A204.1 (cell line): ENCODE results near the gene NGF.
"Not testable (repeated sequence)": the region's sequence is repeated elsewhere in the genome, so short reads cannot be mapped to it uniquely, and the experiment has no call there.

Source experiments
- FAIRE-seq: peaks from 2 replicates; lab custom pipeline; 2012; peaks lifted over from hg19 to GRCh38; lab: Jason Lieb, UNC

Gene NGF

GRCh38 chr1:115332813-115333608 is 5.0 kb downstream of the NGF start:
- FAIRE-seq, result no peak

- no peak for FAIRE-seq
Measured at GRCh38 chr1:115331558-115332331, 6.3 kb downstream of the NGF start.

DNA sequence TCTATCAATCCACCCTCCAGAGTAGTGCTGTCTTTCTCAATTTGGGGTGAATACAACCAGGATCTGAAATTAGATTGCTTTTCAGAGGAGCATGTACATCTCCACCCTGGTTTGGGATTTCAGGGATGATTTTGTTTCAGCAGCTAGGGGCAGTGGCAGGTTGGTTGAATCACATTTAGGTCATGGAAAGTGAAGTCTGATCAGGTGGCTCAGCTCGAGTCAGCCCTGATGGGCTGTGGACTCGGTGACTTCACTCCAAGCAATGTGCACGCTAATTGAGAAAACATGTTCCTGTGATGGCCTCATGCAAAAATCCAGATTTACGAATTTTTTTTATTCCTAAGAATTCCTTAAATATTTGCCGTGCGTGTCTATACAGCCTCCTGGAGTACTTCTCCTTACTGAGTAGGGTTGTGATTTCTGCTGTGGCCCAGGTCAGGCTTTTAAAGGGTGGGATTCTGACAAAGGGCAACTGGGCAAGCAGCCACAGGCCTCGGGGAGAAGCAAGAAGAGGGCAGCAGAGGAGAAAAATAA is 7.5 kb downstream of the NGF start:
- no peak for FAIRE-seq

- FAIRE-seq, result no peak
Measured at GRCh38 chr1:115329965-115330364, 8.1 kb downstream of the NGF start.

DNA sequence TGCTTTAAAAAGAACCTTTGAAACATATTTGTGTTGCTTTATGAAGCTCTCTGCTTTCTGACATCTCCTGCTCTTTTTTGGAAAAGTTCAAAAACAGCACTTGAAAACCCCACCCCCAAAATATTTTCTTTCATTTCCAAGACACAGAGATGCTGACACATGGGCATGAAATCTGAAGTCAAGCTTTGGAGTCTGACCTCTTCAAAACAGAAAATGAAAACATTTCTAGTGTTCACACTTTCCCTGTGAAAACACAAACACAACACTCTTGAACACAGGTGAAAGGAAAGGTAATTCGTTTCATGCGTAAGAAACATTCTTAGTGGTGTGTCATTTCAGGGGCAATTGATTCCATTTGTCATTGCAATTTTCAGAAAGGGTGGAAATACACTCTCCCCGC is 10.8 kb downstream of the NGF start:
- FAIRE-seq, result no peak

DNA sequence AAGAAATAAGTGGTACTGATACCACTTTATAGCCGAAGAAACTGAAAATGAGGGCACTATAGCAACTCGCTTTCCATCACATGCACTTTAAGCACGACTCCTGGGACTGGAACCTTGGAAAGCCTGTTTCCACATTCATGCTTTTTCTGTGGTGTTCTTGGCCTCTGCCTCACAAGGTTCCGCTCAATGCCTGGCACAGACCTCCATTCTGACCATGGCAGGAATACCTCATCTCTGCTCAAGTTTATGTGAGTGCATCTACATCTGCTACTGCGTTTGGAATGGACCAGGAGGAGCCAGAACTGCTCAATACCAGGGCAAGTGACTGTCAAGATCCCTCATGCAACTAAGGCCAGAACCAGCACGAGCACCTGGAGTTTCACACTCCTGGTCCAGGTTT is 11.6 kb downstream of the NGF start:
- no peak for FAIRE-seq

DNA sequence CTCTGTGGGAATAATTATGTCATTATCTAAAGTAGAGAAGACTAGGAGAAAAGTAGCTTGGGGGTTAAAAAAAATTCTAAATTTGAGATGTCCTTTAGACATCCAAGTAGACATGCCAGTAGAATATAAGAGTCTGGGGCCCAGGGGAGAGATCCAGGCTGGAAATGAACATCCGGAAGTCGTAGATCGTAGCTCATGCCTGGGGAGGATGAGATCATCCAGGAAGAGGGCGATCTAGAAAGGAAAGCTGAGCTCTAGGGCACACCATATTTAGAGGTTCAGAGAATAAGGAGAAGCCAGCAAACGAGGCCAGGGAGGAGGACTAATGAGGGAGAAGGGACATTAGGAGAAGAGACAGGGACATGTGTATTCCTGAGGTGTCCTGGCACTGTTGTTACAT is 12.2 kb downstream of the NGF start:
- FAIRE-seq, result no peak

GRCh38 chr1:115324649-115325420 is 13.2 kb downstream of the NGF start:
- FAIRE-seq, result no peak

- no peak for FAIRE-seq
Measured at GRCh38 chr1:115323366-115324004, 14.6 kb downstream of the NGF start.

DNA sequence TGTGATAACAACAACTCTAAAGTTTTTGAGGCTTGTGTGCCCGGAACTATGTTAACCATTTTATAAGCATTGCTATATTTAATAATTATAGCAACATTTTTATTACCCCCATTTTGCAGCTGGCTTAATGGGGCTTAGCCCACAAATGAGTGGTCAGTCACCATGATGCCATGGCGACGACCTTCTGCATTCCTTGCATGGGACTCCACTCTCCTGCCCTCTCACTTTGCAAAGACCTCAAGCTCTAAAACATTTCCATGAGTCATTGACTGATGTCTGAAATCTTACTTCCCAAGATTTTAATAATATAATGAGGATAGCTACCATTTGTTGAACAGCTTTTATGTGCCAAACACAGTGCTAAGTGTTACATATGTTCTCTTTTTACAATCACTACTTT is 15.4 kb downstream of the NGF start:
- FAIRE-seq, result no peak

GRCh38 chr1:115320377-115320776 is 17.7 kb downstream of the NGF start:
- FAIRE-seq, result no peak

DNA sequence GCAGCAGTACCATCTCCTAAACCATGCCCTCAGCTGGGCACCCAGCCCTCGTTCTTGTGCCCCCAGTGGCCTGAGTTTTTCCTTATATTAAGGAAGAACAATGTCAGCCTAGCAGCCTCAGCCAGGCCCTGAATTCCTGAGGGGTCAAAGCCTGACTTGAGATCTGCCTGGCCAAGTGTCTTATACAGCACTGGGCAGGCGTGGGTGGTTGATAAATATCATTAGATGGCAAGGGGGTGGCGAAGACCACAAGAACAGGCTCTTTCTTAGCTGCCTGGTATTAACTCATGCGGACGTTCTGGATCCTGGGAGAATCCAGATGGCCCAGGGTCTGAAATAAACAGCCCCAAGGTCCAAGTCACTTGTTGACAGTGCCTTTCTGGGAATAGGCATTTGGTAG is 18.3 kb downstream of the NGF start:
- FAIRE-seq, result no peak

- FAIRE-seq, result no peak
Measured at GRCh38 chr1:115317101-115318012, 20.7 kb downstream of the NGF start.

GRCh38 chr1:115314765-115315164 is 23.3 kb downstream of the NGF start:
- no peak for FAIRE-seq

DNA sequence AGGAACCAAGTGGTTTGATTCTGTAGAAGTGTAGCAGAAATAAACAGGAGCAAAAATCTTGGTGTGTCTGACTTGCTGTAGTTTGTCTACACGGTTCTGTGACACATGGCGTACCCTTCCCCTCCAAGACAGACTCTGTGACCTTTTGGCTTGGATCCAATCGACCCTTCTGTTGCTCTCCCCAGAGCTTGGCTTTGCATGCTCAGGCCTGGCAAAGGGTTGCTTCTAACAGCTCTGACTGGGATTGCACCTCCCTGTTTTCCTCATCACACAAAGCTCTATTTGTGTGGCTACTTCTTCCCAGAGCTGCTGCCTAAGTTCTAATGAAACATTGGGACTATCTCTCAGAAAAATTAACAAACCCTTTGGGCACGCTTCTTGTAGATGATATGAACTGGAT is 24.0 kb downstream of the NGF start:
- FAIRE-seq, result no peak

DNA sequence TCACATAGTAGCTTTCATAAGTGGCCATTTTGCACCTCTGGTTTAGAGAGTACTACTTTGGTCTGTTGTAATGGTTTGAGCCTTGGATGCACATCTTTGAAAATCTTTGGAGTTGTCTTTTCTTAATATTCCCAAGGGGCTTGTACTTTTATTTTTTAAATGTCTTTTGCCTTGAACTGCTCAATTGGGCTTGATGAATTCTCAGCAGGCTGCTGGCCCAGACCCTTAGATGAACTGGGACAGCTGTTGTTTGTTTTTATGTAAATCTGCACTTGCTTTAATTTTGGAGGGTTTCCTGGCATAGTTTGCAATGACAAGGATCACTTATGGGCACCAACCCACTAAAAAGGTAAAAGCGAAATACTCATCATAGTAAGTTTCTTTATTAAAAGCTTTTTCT is 24.9 kb downstream of the NGF start:
- FAIRE-seq, result no peak

- FAIRE-seq, result no peak
Measured at GRCh38 chr1:115312742-115313141, 25.3 kb downstream of the NGF start.

GRCh38 chr1:115311474-115311989 is 26.5 kb downstream of the NGF start:
- no peak for FAIRE-seq

DNA sequence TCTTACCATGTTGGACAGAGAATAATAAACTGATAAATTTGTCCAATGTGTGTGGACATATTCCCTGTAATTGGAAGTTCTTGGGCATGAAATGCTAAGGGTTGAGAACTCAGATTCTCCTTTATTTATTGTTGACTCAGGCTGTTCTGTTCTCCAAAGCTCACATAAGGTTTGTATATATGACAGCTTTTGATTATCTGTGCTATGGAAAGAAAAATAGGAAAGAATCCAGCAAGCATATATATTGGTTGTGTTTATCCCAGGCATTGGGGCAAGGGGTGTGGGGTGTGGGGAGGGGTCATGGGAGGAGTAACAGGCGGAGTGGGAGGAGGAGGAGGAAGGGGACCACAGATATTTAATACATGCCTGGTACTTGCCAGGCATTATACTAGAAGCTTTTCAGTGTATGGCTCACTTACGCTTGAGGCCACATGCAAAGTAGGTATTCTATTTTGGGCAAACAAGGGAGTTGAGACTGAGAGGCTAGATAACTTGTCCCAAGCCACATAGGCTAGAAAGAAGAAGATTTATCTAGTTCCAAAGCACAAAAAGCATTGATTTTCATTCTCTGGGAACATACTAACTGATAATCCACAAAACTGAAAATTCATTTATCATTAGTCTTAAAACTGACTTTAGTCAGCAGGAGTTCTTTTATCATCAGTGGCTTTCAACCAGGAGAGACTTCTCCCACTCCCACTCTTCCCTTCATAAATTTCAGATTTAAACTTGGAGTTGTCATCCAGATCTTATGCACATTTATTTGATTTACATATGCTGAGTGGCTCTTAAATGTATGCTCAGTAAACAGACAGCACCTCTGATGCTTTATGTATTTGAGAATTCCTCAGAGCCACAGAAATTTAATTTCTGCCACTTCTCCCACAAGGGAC is 27.2 kb downstream of the NGF start:
- FAIRE-seq, result no peak

DNA sequence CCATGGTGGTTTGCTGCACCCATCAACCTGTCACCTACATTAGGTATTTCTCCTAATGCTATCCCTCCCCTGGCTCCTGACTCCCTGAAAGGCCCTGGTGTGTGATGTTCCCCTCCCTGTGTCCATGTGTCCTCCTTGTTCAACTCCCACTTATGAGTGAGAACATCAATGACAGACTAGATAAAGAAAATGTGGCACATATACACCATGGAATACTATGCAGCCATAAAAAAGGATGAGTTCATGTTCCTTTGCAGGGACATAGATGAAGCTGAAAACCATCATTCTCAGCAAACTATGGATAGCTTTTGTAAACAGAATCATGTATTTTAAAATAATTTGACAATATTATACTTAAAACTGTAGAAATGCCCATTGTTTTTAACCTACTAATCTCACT is 28.5 kb downstream of the NGF start:
- not testable (repeated sequence) for FAIRE-seq
